Stomach (tissue), 9 donors: Measurements from ENCODE around the gene NME7. TPM values are rescaled to one million over a fixed set of nuclear protein-coding genes. Genes with fewer than 3 reads are reported as not detected.

Experiments used
- DNase-seq, 2 donors: peaks; one replicate each; pipeline versions ENCODE4 v3.0.0 to v3.0.0-alpha.2; 2013 to 2019
- H3K27ac ChIP-seq, 5 donors: fragments of 200-600 bp in 4 of 5; sonication (generic) in 4 of 5; one replicate each; pipeline ENCODE4 v1.5.1; 2013 to 2019; ENCODE audit warnings: mild to moderate bottlenecking in 1 of 5, moderate library complexity in 1 of 5
- H3K27me3 ChIP-seq, 3 donors: fragments of 200-600 bp; sonication (generic); one replicate each; pipeline ENCODE4 v1.5.1; 2017 to 2019; ENCODE audit warnings: mixed run types in 1 of 3
- H3K36me3 ChIP-seq, 4 donors: fragments of 200-600 bp; sonication (generic); 1 replicate in 3 of 4; 2 replicates in 1 of 4; pipeline ENCODE4 v1.5.1; 2016 to 2019
- H3K4me1 ChIP-seq, 4 donors: fragments of 200-600 bp; sonication (generic); one replicate each; pipeline ENCODE4 v1.5.1; 2016 to 2019
- H3K4me3 ChIP-seq, 4 donors: fragments of 200-600 bp; sonication (generic) in 3 of 4; one replicate each; pipeline ENCODE4 v1.5.1; 2016 to 2019; ENCODE audit warnings: mild to moderate bottlenecking in 1 of 4
- H3K9me3 ChIP-seq, 4 donors: fragments of 200-600 bp; sonication (generic); one replicate each; pipeline ENCODE4 v1.5.1; 2016 to 2019
- CTCF ChIP-seq, 7 experiments: fragments of 450-650 bp in 4 of 7; fragments of 200-600 bp in 3 of 7; sonication (generic) in 3 of 7; IDR thresholded peaks; one replicate each; pipeline ENCODE4 v1.5.1; 2016 to 2019; ENCODE audit warnings: antibody characterized with exemption in 7 of 7, control low read depth in 2 of 7, mild to moderate bottlenecking in 1 of 7
- EP300 ChIP-seq: sonication (generic); formaldehyde crosslinking; IDR thresholded peaks from one replicate; pipeline ENCODE4 v1.6.1; 2017; ENCODE audit warnings: antibody characterized with exemption
- POLR2A ChIP-seq, 4 donors: fragments of 450-650 bp; IDR thresholded peaks; one replicate each; pipeline ENCODE4 v1.6.1; 2016; ENCODE audit warnings: antibody characterized with exemption in 4 of 4, control low read depth in 2 of 4, mild to moderate bottlenecking in 1 of 4, moderate library complexity in 1 of 4
- POLR2AphosphoS5 ChIP-seq, 3 donors: sonication (generic); formaldehyde crosslinking; IDR thresholded peaks; one replicate each; pipeline ENCODE4 v1.6.1; 2016; ENCODE audit warnings: antibody characterized with exemption in 3 of 3
- WGBS, 5 donors: extraction: QIAGEN DNeasy Blood & Tissue Kit in 3 of 5; methylation state at CpG; one replicate each; pipeline versions ENCODE4 v1.1.5 to v1.1.7; 2013 to 2018; 5-methylcytosine and 5-hydroxymethylcytosine counted together
- intact Hi-C: fragments of 100-400 bp; cut with DNase I; formaldehyde crosslinking; loops from one replicate; pipeline ENCODE4 v1.15.1; 2023; ENCODE audit warnings: low total_unique reads
- polyA plus RNA-seq, 3 donors: library from polyadenylated mRNA; stranded (reverse); fragments of 200-250 nt; gene quantifications; one replicate each; pipeline ENCODE4 v1.2.3, GENCODE V29; 2013
- total RNA-seq, 5 donors: library from RNA; depleted of rRNA; stranded (reverse); fragments of >200 nt; gene quantifications; one replicate each; pipeline versions ENCODE4 v1.1.0 to v1.2.3, GENCODE V29; 2014 to 2016
- donor health status: healthy with polysubstance abuse.
- donor health status: Bipolar disorder and iron deficiency.
- donor health status: healthy.

The NME7 gene
- total and polyA plus RNA-seq, 8 donors, result 7.6 to 44.3 (median 8.2) TPM; not detected in 1

DNA sequence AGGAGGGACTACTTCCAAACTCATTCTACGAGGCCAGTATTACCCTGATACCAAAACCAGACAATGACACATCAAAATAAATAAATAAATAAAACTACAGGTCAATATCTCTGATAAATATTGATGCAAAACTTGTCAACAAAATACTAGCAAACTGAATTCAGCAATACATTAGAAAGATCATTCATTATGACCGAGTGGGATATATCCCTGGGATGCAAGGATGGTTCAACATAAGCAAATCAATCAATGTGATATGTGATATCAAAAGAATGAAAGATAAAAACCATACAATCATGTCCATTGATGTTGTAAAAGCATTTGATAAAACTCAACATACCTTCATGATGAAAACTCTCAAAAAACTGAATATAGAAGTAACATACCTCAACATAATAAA lies 36.7 kb downstream of the NME7 start:
- H3K27me3 ChIP-seq, result no peaks in the 10 kb centered on the region
- peaks cover 0 to 7% (median 0%) of the 10 kb centered on the region in 4 donors for H3K4me1 ChIP-seq
- peaks cover 0 to 13% (median 2%) of the 10 kb centered on the region in 4 donors for H3K36me3 ChIP-seq
- H3K27ac ChIP-seq, result no peak overlapping the region
- no peak for TF ChIP-seq POLR2A (IDR thresholded peaks at IDR 0.05)
- peaks cover 0 to 7% (median 0%) of the 10 kb centered on the region in 4 donors for H3K9me3 ChIP-seq
- no peak for DNase-seq
- intact Hi-C loops, result no loop called here
- H3K4me3 ChIP-seq, result no peak overlapping the region
- WGBS, 5 donors, result 95 to 99% (median 98%) methylated on average over 2 of the region's 2 CpGs

GRCh38 chr1:169329383-169329782 lies 38.2 kb downstream of the NME7 start:
- TF ChIP-seq POLR2AphosphoS5 (IDR thresholded peaks at IDR 0.05) (no peak), EP300 (no peak), POLR2A (IDR thresholded peaks at IDR 0.05) (no peak), CTCF (IDR thresholded peaks at IDR 0.05) (no peak)
- WGBS, 5 donors, result 94 to 100% (median 98%) methylated on average over 1 of the region's 1 CpG
- Histone ChIP-seq H3K9me3 (peaks cover 0 to 7% (median 0%) of the 10 kb centered on the region in 4 donors), H3K36me3 (no peaks in the 10 kb centered on the region), H3K4me1 (peaks cover 0 to 7% (median 0%) of the 10 kb centered on the region in 4 donors), H3K27me3 (no peaks in the 10 kb centered on the region), H3K4me3 (no peak overlapping the region), H3K27ac (no peak overlapping the region)
- intact Hi-C loops, result no loop called here
- DNase-seq, result no peak

GRCh38 chr1:169327875-169328274 lies 39.7 kb downstream of the NME7 start:
- no peak for TF ChIP-seq POLR2AphosphoS5 (IDR thresholded peaks at IDR 0.05)
- no peak for DNase-seq
- Histone ChIP-seq H3K9me3 (peaks cover 0 to 7% (median 0%) of the 10 kb centered on the region in 4 donors), H3K4me1 (peaks cover 0 to 7% (median 0%) of the 10 kb centered on the region in 4 donors), H3K27ac (no peak overlapping the region), H3K27me3 (no peaks in the 10 kb centered on the region), H3K36me3 (no peaks in the 10 kb centered on the region), H3K4me3 (no peak overlapping the region)
- intact Hi-C loops, result no loop called here
- WGBS, 5 donors, result 65 to 83% (median 72%) methylated on average over 2 of the region's 2 CpGs

GRCh38 chr1:169326956-169327268 lies 40.7 kb downstream of the NME7 start:
- no peak overlapping the region for H3K27ac ChIP-seq
- no peak overlapping the region for H3K4me3 ChIP-seq
- peaks cover 0 to 7% (median 0%) of the 10 kb centered on the region in 4 donors for H3K9me3 ChIP-seq
- intact Hi-C loops, result no loop called here
- TF ChIP-seq POLR2AphosphoS5 (IDR thresholded peaks at IDR 0.05) (no peak), POLR2A (IDR thresholded peaks at IDR 0.05) (no peak), EP300 (no peak), CTCF (IDR thresholded peaks at IDR 0.05) (no peak)
- H3K27me3 ChIP-seq, result no peaks in the 10 kb centered on the region
- no peak for DNase-seq
- no peaks in the 10 kb centered on the region for H3K36me3 ChIP-seq
- H3K4me1 ChIP-seq, result peaks cover 0 to 7% (median 0%) of the 10 kb centered on the region in 4 donors

- no peak overlapping the region for H3K27ac ChIP-seq
- H3K4me1 ChIP-seq, result peaks cover 0 to 7% (median 0%) of the 10 kb centered on the region in 4 donors
- TF ChIP-seq POLR2AphosphoS5 (IDR thresholded peaks at IDR 0.05), result no peak
- no peak for TF ChIP-seq CTCF (IDR thresholded peaks at IDR 0.05)
- TF ChIP-seq EP300, result no peak
- TF ChIP-seq POLR2A (IDR thresholded peaks at IDR 0.05), result no peak
- H3K4me3 ChIP-seq, result no peak overlapping the region
- no peaks in the 10 kb centered on the region for H3K36me3 ChIP-seq
- H3K27me3 ChIP-seq, result no peaks in the 10 kb centered on the region
- WGBS, 5 donors, result 76 to 91% (median 85%) methylated on average over 3 of the region's 3 CpGs
- no peak for DNase-seq
- intact Hi-C loops, result no loop called here
- peaks cover 0 to 7% (median 0%) of the 10 kb centered on the region in 4 donors for H3K9me3 ChIP-seq
Observed at GRCh38 chr1:169326261-169326955, 41.2 kb downstream of the NME7 start.
